Measurements from ENCODE around the gene PAK3.
A peak's percentile ranks its signal among the peaks of the same experiment; 100 is the strongest.

DNA sequence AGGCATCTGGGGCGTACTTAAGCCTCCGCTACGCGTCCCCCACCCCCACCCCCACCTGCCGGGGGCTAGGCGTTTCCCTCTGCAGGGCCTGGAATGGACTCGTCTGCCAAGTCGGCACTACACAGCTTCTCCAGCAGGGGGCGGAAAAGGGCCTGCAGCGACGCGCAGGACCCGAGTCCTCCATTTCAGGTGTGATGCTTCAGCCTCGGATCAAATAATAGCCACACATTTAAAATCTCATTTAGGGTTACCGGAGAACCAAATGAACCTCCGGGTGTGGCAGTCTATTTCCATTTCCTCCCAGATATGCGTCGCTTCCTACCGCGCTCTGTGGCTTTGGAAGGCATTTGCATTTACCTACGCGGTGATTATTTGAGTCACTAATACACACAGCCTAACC is 2.9 kb downstream of the PAK3 start:
- TF ChIP-seq, protein P1, sequence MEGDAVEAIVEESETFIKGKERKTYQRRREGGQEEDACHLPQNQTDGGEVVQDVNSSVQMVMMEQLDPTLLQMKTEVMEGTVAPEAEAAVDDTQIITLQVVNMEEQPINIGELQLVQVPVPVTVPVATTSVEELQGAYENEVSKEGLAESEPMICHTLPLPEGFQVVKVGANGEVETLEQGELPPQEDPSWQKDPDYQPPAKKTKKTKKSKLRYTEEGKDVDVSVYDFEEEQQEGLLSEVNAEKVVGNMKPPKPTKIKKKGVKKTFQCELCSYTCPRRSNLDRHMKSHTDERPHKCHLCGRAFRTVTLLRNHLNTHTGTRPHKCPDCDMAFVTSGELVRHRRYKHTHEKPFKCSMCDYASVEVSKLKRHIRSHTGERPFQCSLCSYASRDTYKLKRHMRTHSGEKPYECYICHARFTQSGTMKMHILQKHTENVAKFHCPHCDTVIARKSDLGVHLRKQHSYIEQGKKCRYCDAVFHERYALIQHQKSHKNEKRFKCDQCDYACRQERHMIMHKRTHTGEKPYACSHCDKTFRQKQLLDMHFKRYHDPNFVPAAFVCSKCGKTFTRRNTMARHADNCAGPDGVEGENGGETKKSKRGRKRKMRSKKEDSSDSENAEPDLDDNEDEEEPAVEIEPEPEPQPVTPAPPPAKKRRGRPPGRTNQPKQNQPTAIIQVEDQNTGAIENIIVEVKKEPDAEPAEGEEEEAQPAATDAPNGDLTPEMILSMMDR (IDR thresholded peaks at IDR 0.05; ENCODE audit: low read length), result peak; percentile 82
- TF ChIP-seq EZH2 (optimal IDR thresholded peaks at IDR 0.05; ENCODE audit: low read depth, low read length) (no peak), EZH2phosphoT487 (IDR thresholded peaks at IDR 0.05; ENCODE audit: low read length) (no peak)
